Loucy (cell line): ENCODE measurements around the gene SH3RF3.

ENCODE experiments used
- H2AFZ ChIP-seq: fragments of 200-600 bp; sonication (generic); 2 replicates; pipeline ENCODE4 v1.6.0; 2016; ENCODE audit warnings: antibody characterized with exemption, mild to moderate bottlenecking, low read length, moderate library complexity
- H3F3A ChIP-seq: fragments of 200-600 bp; 2 replicates; pipeline ENCODE4 v1.6.0; 2016; ENCODE audit warnings: antibody characterized with exemption, low read depth, mild to moderate bottlenecking
- H3K27me3 ChIP-seq: fragments of 200-600 bp; sonication (generic); 2 replicates; pipeline ENCODE4 v1.6.1; 2014; ENCODE audit warnings: low read length, mild to moderate bottlenecking; ENCODE audit not compliant: insufficient read depth, poor library complexity, severe bottlenecking
- H3K36me3 ChIP-seq: fragments of 200-600 bp; sonication (generic); 2 replicates; pipeline ENCODE4 v1.6.1; 2016; ENCODE audit warnings: low read length; ENCODE audit not compliant: insufficient read depth
- H3K4me1 ChIP-seq: fragments of 200-600 bp; sonication (generic); 2 replicates; pipeline ENCODE4 v1.5.1; 2014; ENCODE audit warnings: low read length, mild to moderate bottlenecking; ENCODE audit not compliant: insufficient read depth, poor library complexity, severe bottlenecking
- H3K4me2 ChIP-seq: fragments of 200-600 bp; sonication (generic); 2 replicates; pipeline ENCODE4 v1.6.0; 2014; ENCODE audit warnings: antibody characterized with exemption, low read length, low read depth, mild to moderate bottlenecking; ENCODE audit not compliant: poor library complexity, severe bottlenecking
- H3K4me3 ChIP-seq: fragments of 200-600 bp; sonication (generic); 2 replicates; pipeline ENCODE4 v1.5.1; 2014; ENCODE audit warnings: low read length, mild to moderate bottlenecking, mixed read lengths; ENCODE audit not compliant: poor library complexity, severe bottlenecking
- H3K79me2 ChIP-seq: fragments of 200-600 bp; sonication (generic); 2 replicates; pipeline ENCODE4 v1.6.1; 2014; ENCODE audit warnings: low read length; ENCODE audit not compliant: insufficient read depth
- H3K9ac ChIP-seq: fragments of 200-600 bp; sonication (generic); 2 replicates; pipeline ENCODE4 v1.6.0; 2014; ENCODE audit warnings: mild to moderate bottlenecking, low read depth, low read length, moderate library complexity; ENCODE audit not compliant: poor library complexity, severe bottlenecking
- H3K9me2 ChIP-seq: fragments of 200-600 bp; sonication (generic); replicated peaks from 2 replicates; pipeline ENCODE4 v1.6.1; 2016; ENCODE audit warnings: low read depth, low read length, mixed read lengths
- H3K9me3 ChIP-seq: fragments of 200-600 bp; sonication (generic); 2 replicates; pipeline ENCODE4 v1.6.1; 2014; ENCODE audit warnings: mild to moderate bottlenecking, antibody characterized with exemption, low read length, low read depth; ENCODE audit not compliant: insufficient read depth
- H4K20me1 ChIP-seq: fragments of 200-600 bp; sonication (generic); 2 replicates; pipeline ENCODE4 v1.6.0; 2014; ENCODE audit warnings: antibody characterized with exemption, low read length, mild to moderate bottlenecking; ENCODE audit not compliant: insufficient read depth, poor library complexity, severe bottlenecking
- EZH2phosphoT487 ChIP-seq: fragments of 200-600 bp; IDR thresholded peaks from 2 replicates; pipeline ENCODE4 v1.6.1; 2018; ENCODE audit warnings: antibody characterized with exemption, mild to moderate bottlenecking, moderate library complexity, borderline replicate concordance
- TF ChIP-seq, protein P1 (sequence below): fragments of 200-600 bp; sonication (generic); conservative IDR thresholded peaks from 2 replicates; pipeline ENCODE4 v1.5.1; 2014; ENCODE audit warnings: mild to moderate bottlenecking, antibody characterized with exemption, low read length

SH3RF3 gene

DNA sequence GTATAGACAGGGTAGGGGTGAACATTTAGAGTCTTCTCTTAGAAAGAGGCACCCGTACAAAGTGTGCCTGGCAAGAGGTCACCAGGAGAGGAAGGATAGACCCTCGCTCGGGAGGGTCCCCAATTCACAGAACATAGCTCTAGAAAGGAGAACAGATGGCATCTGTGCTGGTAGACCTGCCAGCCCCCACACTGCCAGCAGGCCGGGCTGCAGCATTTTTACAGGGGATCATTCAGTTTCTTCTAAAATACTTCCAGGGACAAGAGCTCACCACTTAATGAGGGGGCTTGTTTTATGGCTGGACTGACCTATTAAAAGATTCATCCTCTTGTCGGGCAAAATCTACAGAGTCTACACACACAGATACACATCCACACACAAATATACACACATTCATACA, 334.9 kb downstream of the SH3RF3 start:
- H2AFZ ChIP-seq, result no peak overlapping the region

DNA sequence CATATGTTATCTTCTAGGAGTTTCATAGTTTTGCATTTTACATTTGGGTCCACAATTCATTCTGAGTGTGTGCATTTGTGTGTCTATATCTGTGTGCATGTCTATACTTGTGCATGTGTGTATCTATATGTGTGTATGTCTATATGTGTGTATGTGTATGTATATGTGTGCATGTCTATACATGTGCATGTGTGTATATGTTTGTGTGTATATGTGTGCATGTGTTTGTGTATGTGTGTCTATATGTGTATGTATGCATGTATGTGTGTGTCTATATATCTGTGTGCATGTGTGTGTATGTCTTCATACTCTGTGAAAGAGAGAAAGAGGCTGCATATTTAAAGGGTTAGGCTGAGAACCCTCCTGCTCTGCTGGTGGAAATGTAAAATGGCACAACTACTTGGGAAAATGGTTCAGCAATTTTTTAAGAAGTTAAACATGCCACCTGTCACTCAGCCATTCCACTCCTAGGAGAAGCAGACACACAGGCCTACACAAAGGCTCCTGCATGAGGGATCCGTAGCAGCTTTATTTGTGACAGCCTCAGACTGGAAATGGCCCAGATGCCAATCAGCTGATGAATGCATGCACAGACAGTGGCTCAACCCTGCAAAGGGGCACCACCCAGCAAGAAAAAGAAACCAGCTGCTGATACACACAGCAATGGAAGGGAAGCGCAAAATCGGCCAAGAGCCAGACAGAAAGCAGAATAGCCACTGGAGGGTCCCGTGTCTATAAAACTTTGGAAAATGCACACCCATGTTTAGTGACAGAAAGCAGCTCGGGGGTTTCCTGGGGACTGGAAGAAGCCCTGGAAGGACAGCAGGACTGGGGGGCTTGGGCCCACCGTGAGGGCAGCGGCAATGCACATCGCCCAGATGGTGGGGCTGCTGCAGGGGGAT, 337.9 kb downstream of the SH3RF3 start:
- no peak for TF ChIP-seq EZH2phosphoT487
- TF ChIP-seq, protein P1, sequence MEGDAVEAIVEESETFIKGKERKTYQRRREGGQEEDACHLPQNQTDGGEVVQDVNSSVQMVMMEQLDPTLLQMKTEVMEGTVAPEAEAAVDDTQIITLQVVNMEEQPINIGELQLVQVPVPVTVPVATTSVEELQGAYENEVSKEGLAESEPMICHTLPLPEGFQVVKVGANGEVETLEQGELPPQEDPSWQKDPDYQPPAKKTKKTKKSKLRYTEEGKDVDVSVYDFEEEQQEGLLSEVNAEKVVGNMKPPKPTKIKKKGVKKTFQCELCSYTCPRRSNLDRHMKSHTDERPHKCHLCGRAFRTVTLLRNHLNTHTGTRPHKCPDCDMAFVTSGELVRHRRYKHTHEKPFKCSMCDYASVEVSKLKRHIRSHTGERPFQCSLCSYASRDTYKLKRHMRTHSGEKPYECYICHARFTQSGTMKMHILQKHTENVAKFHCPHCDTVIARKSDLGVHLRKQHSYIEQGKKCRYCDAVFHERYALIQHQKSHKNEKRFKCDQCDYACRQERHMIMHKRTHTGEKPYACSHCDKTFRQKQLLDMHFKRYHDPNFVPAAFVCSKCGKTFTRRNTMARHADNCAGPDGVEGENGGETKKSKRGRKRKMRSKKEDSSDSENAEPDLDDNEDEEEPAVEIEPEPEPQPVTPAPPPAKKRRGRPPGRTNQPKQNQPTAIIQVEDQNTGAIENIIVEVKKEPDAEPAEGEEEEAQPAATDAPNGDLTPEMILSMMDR, result no peak
- Histone ChIP-seq H3K4me1 (peaks cover 49% of the 10 kb centered on the region), H2AFZ (no peak overlapping the region), H3K27me3 (no peaks in the 10 kb centered on the region), H4K20me1 (no peaks in the 10 kb centered on the region), H3K4me2 (no peak overlapping the region), H3K9me3 (no peaks in the 10 kb centered on the region), H3F3A (peaks cover 4% of the 10 kb centered on the region; the same call in 1 of the 2 replicates), H3K4me3 (no peak overlapping the region), H3K9me2 (no peaks in the 10 kb centered on the region), H3K79me2 (no peaks in the 10 kb centered on the region), H3K36me3 (no peaks in the 10 kb centered on the region), H3K9ac (no peak overlapping the region)

More for the DNA sequence above, 334.9 kb downstream of the SH3RF3 start:
- no peaks in the 10 kb centered on the region for H3K27me3 ChIP-seq
- no peak overlapping the region for H3K9ac ChIP-seq
- peaks cover 20% of the 10 kb centered on the region for H3K4me1 ChIP-seq
- TF ChIP-seq, protein P1, result no peak
- TF ChIP-seq EZH2phosphoT487, result no peak
- no peak overlapping the region for H3K4me3 ChIP-seq
- no peak overlapping the region for H3K4me2 ChIP-seq
- H4K20me1 ChIP-seq, result no peaks in the 10 kb centered on the region
- no peaks in the 10 kb centered on the region for H3K36me3 ChIP-seq
- no peaks in the 10 kb centered on the region for H3K79me2 ChIP-seq
- no peaks in the 10 kb centered on the region for H3F3A ChIP-seq
- no peaks in the 10 kb centered on the region for H3K9me3 ChIP-seq
- H3K9me2 ChIP-seq, result no peaks in the 10 kb centered on the region

DNA sequence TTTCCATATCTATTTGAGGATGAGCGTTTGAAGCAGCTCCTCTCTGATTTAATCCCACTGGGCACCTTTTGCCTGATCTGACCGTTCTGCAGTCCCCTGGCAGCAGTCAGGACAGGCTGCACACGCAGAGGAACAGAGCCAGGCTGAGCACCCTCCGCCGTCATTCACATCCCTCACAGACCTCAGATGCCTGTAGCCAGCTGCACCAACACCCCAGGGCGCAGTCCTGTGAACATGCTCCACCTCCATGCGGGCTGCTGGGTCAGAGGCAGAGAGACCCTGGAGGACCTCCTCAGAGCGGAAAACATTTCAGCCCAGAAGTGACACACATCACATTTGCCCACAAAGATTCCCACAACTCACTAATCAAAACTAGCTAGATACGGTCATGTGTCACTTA, 338.7 kb downstream of the SH3RF3 start:
- peaks cover 57% of the 10 kb centered on the region for H3K4me1 ChIP-seq
- H3K4me2 ChIP-seq, result no peak overlapping the region
- H3K4me3 ChIP-seq, result no peak overlapping the region
- H3K79me2 ChIP-seq, result no peaks in the 10 kb centered on the region
- TF ChIP-seq, protein P1, result no peak
- no peak for TF ChIP-seq EZH2phosphoT487
- H3K9me3 ChIP-seq, result no peaks in the 10 kb centered on the region
- peaks cover 4% of the 10 kb centered on the region; the same call in 1 of the 2 replicates for H3F3A ChIP-seq
- no peaks in the 10 kb centered on the region for H3K27me3 ChIP-seq
- H4K20me1 ChIP-seq, result no peaks in the 10 kb centered on the region
- no peaks in the 10 kb centered on the region for H3K36me3 ChIP-seq
- no peak overlapping the region for H2AFZ ChIP-seq
- peak overlapping the region; percentile 28 for H3K9ac ChIP-seq
- H3K9me2 ChIP-seq, result no peaks in the 10 kb centered on the region
